Melanocyte of skin (primary cell): ENCODE data around the gene IL1R2. TPM values are rescaled to one million over a fixed set of nuclear protein-coding genes. Genes with fewer than 3 reads are reported as not detected.

ENCODE experiments used
- total RNA-seq, 2 donors: library from RNA; depleted of rRNA; stranded (reverse); fragments of >200 nt; gene quantifications; 2 replicates each; pipeline ENCODE4 v1.2.3, GENCODE V29; 2012

The IL1R2 gene, protein sequence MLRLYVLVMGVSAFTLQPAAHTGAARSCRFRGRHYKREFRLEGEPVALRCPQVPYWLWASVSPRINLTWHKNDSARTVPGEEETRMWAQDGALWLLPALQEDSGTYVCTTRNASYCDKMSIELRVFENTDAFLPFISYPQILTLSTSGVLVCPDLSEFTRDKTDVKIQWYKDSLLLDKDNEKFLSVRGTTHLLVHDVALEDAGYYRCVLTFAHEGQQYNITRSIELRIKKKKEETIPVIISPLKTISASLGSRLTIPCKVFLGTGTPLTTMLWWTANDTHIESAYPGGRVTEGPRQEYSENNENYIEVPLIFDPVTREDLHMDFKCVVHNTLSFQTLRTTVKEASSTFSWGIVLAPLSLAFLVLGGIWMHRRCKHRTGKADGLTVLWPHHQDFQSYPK
- not detected for total RNA-seq

GRCh38 chr2:101991721-101992145 is at the start of gene IL1R2:
Gene IL1R2, plus strand, starts transcription at chr2:101991960. Its CDS starts 16,616 bp downstream, at chr2:102008576.

Other genes starting within 250 kb of the IL1R2 start
- 10 to 100 TPM in 1 of 2 donors, 1 to 10 TPM in 1; 5.7 to 10.7 TPM for gene IL1R1, start 150.8 kb downstream of the IL1R2 start, total RNA-seq
- gene IL1RL2, start 195.1 kb downstream of the IL1R2 start, total RNA-seq, result under 1 TPM; 0.33 to 0.34 TPM